GM19455 (cell line): Measurements from ENCODE around the gene DZANK1.
"Not testable (repeated sequence)": the region's sequence is repeated elsewhere in the genome, so short reads cannot be mapped to it uniquely, and the experiment has no call there.

Experiments used
- ATAC-seq: cut with Tn5 transposase; IDR thresholded peaks from one replicate; pipeline ENCODE4 v1.9.1; 2021; ENCODE audit not compliant: unreplicated experiment

Gene DZANK1

GRCh38 chr20:18440403-18440802 lies 26.4 kb downstream of the DZANK1 start:
- no peak for ATAC-seq

- no peak for ATAC-seq
Observed at GRCh38 chr20:18436847-18437246, 30.0 kb downstream of the DZANK1 start.

- ATAC-seq = no peak
Observed at GRCh38 chr20:18431206-18431605, 35.6 kb downstream of the DZANK1 start.

GRCh38 chr20:18430172-18430826 lies 36.5 kb downstream of the DZANK1 start:
- ATAC-seq = no peak

- no peak for ATAC-seq
Observed at GRCh38 chr20:18428490-18429173, 38.2 kb downstream of the DZANK1 start.

- ATAC-seq = no peak
Observed at GRCh38 chr20:18427214-18427613, 39.6 kb downstream of the DZANK1 start.

GRCh38 chr20:18421608-18422007 lies 45.2 kb downstream of the DZANK1 start:
- ATAC-seq = no peak

GRCh38 chr20:18416486-18416885 lies 50.3 kb downstream of the DZANK1 start:
- ATAC-seq = no peak

- no peak for ATAC-seq
Observed at GRCh38 chr20:18414140-18414539, 52.7 kb downstream of the DZANK1 start.

- ATAC-seq = no peak
Observed at GRCh38 chr20:18412221-18412901, 54.5 kb downstream of the DZANK1 start.

GRCh38 chr20:18405826-18406225 lies 61.0 kb downstream of the DZANK1 start:
- ATAC-seq = no peak

- ATAC-seq = no peak
Observed at GRCh38 chr20:18404172-18404571, 62.7 kb downstream of the DZANK1 start.

- ATAC-seq = no peak
Observed at GRCh38 chr20:18403269-18403668, 63.6 kb downstream of the DZANK1 start.

GRCh38 chr20:18401305-18401704 lies 65.5 kb downstream of the DZANK1 start:
- no peak for ATAC-seq

GRCh38 chr20:18400460-18400859 lies 66.4 kb downstream of the DZANK1 start:
- no peak for ATAC-seq

GRCh38 chr20:18398713-18399112 lies 68.1 kb downstream of the DZANK1 start:
- not testable (repeated sequence) for ATAC-seq

- ATAC-seq = no peak
Observed at GRCh38 chr20:18397030-18397429, 69.8 kb downstream of the DZANK1 start.

GRCh38 chr20:18395544-18395943 lies 71.3 kb downstream of the DZANK1 start:
- ATAC-seq = no peak

- ATAC-seq = no peak
Observed at GRCh38 chr20:18394363-18394762, 72.5 kb downstream of the DZANK1 start.

GRCh38 chr20:18391686-18392085 lies 75.1 kb downstream of the DZANK1 start:
- no peak for ATAC-seq

- ATAC-seq = no peak
Observed at GRCh38 chr20:18390201-18390600, 76.6 kb downstream of the DZANK1 start.

GRCh38 chr20:18388860-18389259 lies 78.0 kb downstream of the DZANK1 start:
- no peak for ATAC-seq
